ENCODE results near the gene SF3B6. TPM values are rescaled to one million over a fixed set of nuclear protein-coding genes. Genes with fewer than 3 reads are reported as not detected.

SF3B6 gene
- total RNA-seq, 4 donors from 2014 or later, result 73.7 to 93.1 (median 81.5) TPM

DNA sequence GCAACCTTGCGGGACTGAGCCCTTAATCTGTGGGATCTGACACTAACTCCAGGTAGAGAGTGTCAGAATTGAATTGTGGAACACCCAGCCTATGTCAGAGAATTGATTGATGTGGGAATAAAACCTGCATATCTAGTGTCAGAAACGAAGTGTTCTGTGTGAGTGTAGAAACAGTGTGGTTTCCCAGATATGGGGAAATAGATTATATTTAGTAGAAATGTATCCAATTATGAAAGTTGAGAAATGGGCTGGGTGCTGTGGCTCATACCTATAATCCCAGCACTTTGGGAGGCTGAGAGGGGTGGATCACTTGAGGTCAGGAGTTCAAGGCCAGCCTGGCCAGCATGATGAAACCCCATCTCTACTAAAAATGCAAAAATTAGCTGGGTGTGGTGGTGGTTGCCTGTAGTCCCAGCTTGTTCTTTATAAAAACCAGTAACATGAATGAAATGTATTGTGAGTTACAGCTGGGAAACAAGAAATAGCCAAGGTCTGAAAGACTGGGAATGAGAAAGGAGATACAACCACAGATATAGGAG is 12.8 kb upstream of the SF3B6 start:
- peaks cover 0 to 6% (median 2%) of the 10 kb centered on the region in 4 donors for H3K4me1 ChIP-seq
- no peaks in the 10 kb centered on the region for H3K27me3 ChIP-seq
- no peak overlapping the region for H3K27ac ChIP-seq
- DNase-seq (ENCODE audit: low spot score in 2 of 2), result no peak
- no peak overlapping the region for H3K4me3 ChIP-seq
- peaks cover 0 to 30% (median 0%) of the 10 kb centered on the region in 3 donors for H3K36me3 ChIP-seq
- WGBS, 2 donors, result 80 to 88% methylated on average over 2 of the region's 2 CpGs
- TF ChIP-seq POLR2A (IDR thresholded peaks at IDR 0.05) (no peak), EP300 (IDR thresholded peaks at IDR 0.05) (peak in 1 of 2 donors; percentile 11)
- no peaks in the 10 kb centered on the region for H3K9me3 ChIP-seq

DNA sequence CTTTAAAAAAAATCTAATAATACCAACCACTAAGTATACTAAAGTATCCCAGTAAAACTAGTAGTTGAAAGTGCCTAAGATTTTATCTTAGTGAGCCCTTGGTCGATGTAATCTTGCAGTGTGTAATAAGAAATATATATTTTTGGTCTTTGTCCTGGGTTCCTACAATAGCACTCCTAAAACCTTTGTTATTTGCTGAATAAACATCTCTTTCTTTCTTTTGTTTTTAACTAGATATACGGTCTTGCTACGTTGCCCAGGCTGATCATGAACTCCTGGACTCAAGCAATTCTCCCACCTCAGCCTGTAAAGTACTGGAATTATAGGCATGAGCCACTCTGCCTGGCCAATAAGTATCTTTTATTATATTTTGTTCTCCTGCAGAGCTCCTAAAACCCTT is 10.9 kb upstream of the SF3B6 start:
- no peak for DNase-seq (ENCODE audit: low spot score in 2 of 2)
- H3K4me1 ChIP-seq, result peaks cover 0 to 17% (median 8%) of the 10 kb centered on the region in 4 donors
- TF ChIP-seq CTCF (IDR thresholded peaks at IDR 0.05) (no peak), EP300 (IDR thresholded peaks at IDR 0.05) (no peak), POLR2A (IDR thresholded peaks at IDR 0.05) (no peak)
- WGBS, 2 donors, result 82 to 83% methylated on average over 3 of the region's 3 CpGs
- H3K27me3 ChIP-seq, result no peaks in the 10 kb centered on the region
- no peak overlapping the region for H3K4me3 ChIP-seq
- no peak overlapping the region for H3K27ac ChIP-seq
- peaks cover 0 to 27% (median 0%) of the 10 kb centered on the region in 3 donors for H3K36me3 ChIP-seq
- no peaks in the 10 kb centered on the region for H3K9me3 ChIP-seq

GRCh38 chr2:24086241-24086640 is 10.1 kb upstream of the SF3B6 start:
- DNase-seq (ENCODE audit: low spot score in 2 of 2), result no peak
- no peaks in the 10 kb centered on the region for H3K27me3 ChIP-seq
- H3K36me3 ChIP-seq, result peaks cover 0 to 35% (median 0%) of the 10 kb centered on the region in 3 donors
- no peak overlapping the region for H3K4me3 ChIP-seq
- peaks cover 0 to 17% (median 8%) of the 10 kb centered on the region in 4 donors for H3K4me1 ChIP-seq
- H3K27ac ChIP-seq, result no peak overlapping the region
- TF ChIP-seq POLR2A (IDR thresholded peaks at IDR 0.05), result no peak
- TF ChIP-seq CTCF (IDR thresholded peaks at IDR 0.05), result no peak
- no peak for TF ChIP-seq EP300 (IDR thresholded peaks at IDR 0.05)
- WGBS, 2 donors, result 85 to 94% methylated on average over 1 of the region's 1 CpG
- no peaks in the 10 kb centered on the region for H3K9me3 ChIP-seq

DNA sequence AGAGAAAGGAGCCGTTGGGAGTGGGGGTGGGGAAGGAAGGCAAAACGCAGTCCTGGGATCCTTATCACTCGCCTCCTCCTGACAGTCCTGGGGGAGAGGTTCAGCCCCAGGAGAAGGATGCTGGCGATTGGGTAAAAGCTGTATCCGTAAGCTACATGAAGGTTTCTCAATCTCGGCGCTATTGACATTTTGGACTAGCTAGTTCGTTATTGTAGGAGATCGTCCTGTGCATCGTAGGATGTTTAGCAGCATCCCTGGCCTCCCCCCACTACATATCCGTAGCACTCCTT is 9.0 kb upstream of the SF3B6 start:
- TF ChIP-seq EP300 (IDR thresholded peaks at IDR 0.05) (no peak), CTCF (IDR thresholded peaks at IDR 0.05) (no peak), POLR2A (IDR thresholded peaks at IDR 0.05) (no peak)
- peak overlapping the region; percentile 59 to 78 (median 64) for H3K4me3 ChIP-seq
- H3K36me3 ChIP-seq, result peaks cover 0 to 46% (median 0%) of the 10 kb centered on the region in 3 donors
- no peaks in the 10 kb centered on the region for H3K27me3 ChIP-seq
- H3K9me3 ChIP-seq, result no peaks in the 10 kb centered on the region
- no peak for DNase-seq (ENCODE audit: low spot score in 2 of 2)
- 8 to 19% methylated on average over 11 of the region's 11 CpGs for WGBS, 2 donors
- H3K27ac ChIP-seq, result peak overlapping the region; percentile 90 to 96 (median 92)
- H3K4me1 ChIP-seq, result peaks cover 0 to 17% (median 8%) of the 10 kb centered on the region in 4 donors

GRCh38 chr2:24084386-24085199 is 8.5 kb upstream of the SF3B6 start, which contains the start of gene TP53I3:
TSS of gene TP53I3 (minus strand) at chr2:24084834. CDS start at chr2:24084326, 508 bp downstream.
- WGBS, 2 donors, result 1% methylated on average over 30 to 33 of the region's 44 CpGs
- peak; percentile 79 to 85 for DNase-seq (ENCODE audit: low spot score in 2 of 2)
- TF ChIP-seq EP300 (IDR thresholded peaks at IDR 0.05), result peak; percentile 16 to 83
- peak; percentile 65 to 72 for TF ChIP-seq POLR2A (IDR thresholded peaks at IDR 0.05)
- TF ChIP-seq CTCF (IDR thresholded peaks at IDR 0.05), result peak; percentile 95 to 99 (median 97)
- Histone ChIP-seq H3K27me3 (no peaks in the 10 kb centered on the region), H3K4me1 (peaks cover 0 to 17% (median 8%) of the 10 kb centered on the region in 4 donors), H3K4me3 (peak within 1 kb of the TSS; percentile 59 to 78 (median 64)), H3K27ac (peak within 1 kb of the TSS; percentile 90 to 96 (median 92)), H3K9me3 (no peaks in the 10 kb centered on the region), H3K36me3 (peaks cover 0 to 50% (median 0%) of the 10 kb centered on the region in 3 donors)

All from tibial nerve (tissue), 4 donors.